Smooth muscle cell (in vitro differentiated cells): ENCODE measurements around the gene NTRK3. TPM values are rescaled to one million over a fixed set of nuclear protein-coding genes. Genes with fewer than 3 reads are reported as not detected.
"Not testable (repeated sequence)": the region's sequence is repeated elsewhere in the genome, so short reads cannot be mapped to it uniquely, and the experiment has no call there.

Source experiments
- DNase-seq: peaks from one replicate; lab custom pipeline; 2025; ENCODE audit not compliant: unreplicated experiment; lab: John Stamatoyannopoulos, UW
- H2AFZ ChIP-seq: fragments of 200-600 bp; sonication (generic); 2 replicates; pipeline ENCODE4 v1.6.0; 2016; ENCODE audit warnings: antibody characterized with exemption, low read depth, mild to moderate bottlenecking
- H3F3A ChIP-seq: fragments of 200-600 bp; sonication (generic); 2 replicates; pipeline ENCODE4 v1.6.0; 2017; ENCODE audit warnings: antibody characterized with exemption, low read depth
- H3K27ac ChIP-seq: fragments of 200-600 bp; sonication (generic); 2 replicates; pipeline ENCODE4 v1.5.1; 2016; ENCODE audit warnings: low read depth, mild to moderate bottlenecking
- H3K27me3 ChIP-seq: fragments of 200-600 bp; sonication (generic); 2 replicates; pipeline ENCODE4 v1.6.1; 2016; ENCODE audit warnings: low read depth, mild to moderate bottlenecking
- H3K36me3 ChIP-seq: fragments of 200-600 bp; sonication (generic); 2 replicates; pipeline ENCODE4 v1.5.1; 2016; ENCODE audit warnings: low read depth
- H3K4me1 ChIP-seq: fragments of 200-600 bp; sonication (generic); 2 replicates; pipeline ENCODE4 v1.5.1; 2016; ENCODE audit warnings: low read depth
- H3K4me2 ChIP-seq: fragments of 200-600 bp; sonication (generic); 2 replicates; pipeline ENCODE4 v1.6.0; 2016; ENCODE audit warnings: mild to moderate bottlenecking
- H3K4me3 ChIP-seq: fragments of 200-600 bp; sonication (generic); 2 replicates; pipeline ENCODE4 v1.5.1; 2016; ENCODE audit warnings: mild to moderate bottlenecking
- H3K79me2 ChIP-seq: fragments of 200-600 bp; sonication (generic); 2 replicates; pipeline ENCODE4 v1.6.0; 2016; ENCODE audit warnings: low read depth, mild to moderate bottlenecking
- H3K9ac ChIP-seq: fragments of 200-600 bp; sonication (generic); 2 replicates; pipeline ENCODE4 v1.6.0; 2016; ENCODE audit warnings: low read depth
- H3K9me3 ChIP-seq: fragments of 200-600 bp; sonication (generic); replicated peaks from 2 replicates; pipeline ENCODE4 v1.5.1; 2016; ENCODE audit warnings: low read depth
- H4K20me1 ChIP-seq: fragments of 200-600 bp; sonication (generic); 2 replicates; pipeline ENCODE4 v1.6.0; 2016; ENCODE audit warnings: low read depth
- CTCF ChIP-seq: fragments of 200-600 bp; sonication (generic); IDR thresholded peaks from 2 replicates; pipeline ENCODE4 v1.5.1; 2017; ENCODE audit warnings: borderline replicate concordance, mild to moderate bottlenecking, antibody characterized with exemption; ENCODE audit not compliant: insufficient read depth, poor library complexity, severe bottlenecking
- WGBS: methylation state at CpG from one replicate; pipeline ENCODE4 v1.1.7; 2016; ENCODE audit warnings: low lambda C conversion rate; 5-methylcytosine and 5-hydroxymethylcytosine counted together
- polyA plus RNA-seq: library from polyadenylated mRNA; unstranded; fragments of >200 nt; fragmentation: Nextera tagmentation; extraction: Ambion mirVana; gene quantifications from 2 replicates; pipeline ENCODE4 v1.2.1, GENCODE V29; 2016
- total RNA-seq: library from RNA; depleted of rRNA; stranded (reverse); fragments of >200 nt; gene quantifications from 2 replicates; pipeline ENCODE4 v1.2.3, GENCODE V29; 2014

Gene NTRK3
- total and polyA plus RNA-seq, 2 experiments from 2014 or later, result 3.3 to 3.5 TPM

- 69% methylated on average over 1 of the region's 1 CpG for WGBS
- H3K9ac ChIP-seq, result no peak overlapping the region
- no peak for DNase-seq
Measured at GRCh38 chr15:88040516-88040915, 216.0 kb downstream of the NTRK3 start.

GRCh38 chr15:88038261-88038660 is 218.3 kb downstream of the NTRK3 start:
- H3K36me3 ChIP-seq, result no peaks in the 10 kb centered on the region
- DNase-seq, result no peak
- no peak overlapping the region for H2AFZ ChIP-seq
- no peaks in the 10 kb centered on the region for H3K27me3 ChIP-seq
- no peaks in the 10 kb centered on the region for H3F3A ChIP-seq
- WGBS, result 75% methylated on average over 4 of the region's 4 CpGs
- no peak overlapping the region for H3K9ac ChIP-seq
- H3K79me2 ChIP-seq, result no peaks in the 10 kb centered on the region
- H3K4me3 ChIP-seq, result no peak overlapping the region
- no peaks in the 10 kb centered on the region for H4K20me1 ChIP-seq
- no peak for TF ChIP-seq CTCF
- no peak overlapping the region for H3K4me2 ChIP-seq
- no peak overlapping the region for H3K27ac ChIP-seq
- H3K4me1 ChIP-seq, result peaks cover 6% of the 10 kb centered on the region
- H3K9me3 ChIP-seq, result no peaks in the 10 kb centered on the region

More at GRCh38 chr15:88040516-88040915, 216.0 kb downstream of the NTRK3 start:
- no peaks in the 10 kb centered on the region for H3K79me2 ChIP-seq
- no peak overlapping the region for H3K27ac ChIP-seq
- no peak overlapping the region for H3K4me3 ChIP-seq
- H2AFZ ChIP-seq, result no peak overlapping the region
- no peaks in the 10 kb centered on the region for H3K9me3 ChIP-seq
- H3K27me3 ChIP-seq, result no peaks in the 10 kb centered on the region
- no peaks in the 10 kb centered on the region for H4K20me1 ChIP-seq
- no peak for TF ChIP-seq CTCF
- peaks cover 6% of the 10 kb centered on the region for H3K4me1 ChIP-seq
- no peak overlapping the region for H3K4me2 ChIP-seq
- no peaks in the 10 kb centered on the region for H3F3A ChIP-seq
- no peaks in the 10 kb centered on the region for H3K36me3 ChIP-seq

- peak overlapping the region; percentile 64 for H2AFZ ChIP-seq
- no peaks in the 10 kb centered on the region for H3K36me3 ChIP-seq
- H3K79me2 ChIP-seq, result no peaks in the 10 kb centered on the region
- H3K9ac ChIP-seq, result no peak overlapping the region
- no peaks in the 10 kb centered on the region for H3F3A ChIP-seq
- H3K27ac ChIP-seq, result no peak overlapping the region
- H3K4me2 ChIP-seq, result peak overlapping the region; percentile 58
- peaks cover 6% of the 10 kb centered on the region for H3K4me1 ChIP-seq
- no peaks in the 10 kb centered on the region for H3K27me3 ChIP-seq
- H3K4me3 ChIP-seq, result no peak overlapping the region
- 26% methylated on average over 9 of the region's 9 CpGs for whole genome bisulfite sequencing
- no peak for DNase-seq
- H3K9me3 ChIP-seq, result no peaks in the 10 kb centered on the region
- no peak for TF ChIP-seq CTCF
- H4K20me1 ChIP-seq, result no peaks in the 10 kb centered on the region
Measured at GRCh38 chr15:88036154-88036839, 220.2 kb downstream of the NTRK3 start.

- H3K9ac ChIP-seq, result no peak overlapping the region
- WGBS, result 83% methylated on average over 5 of the region's 5 CpGs
- H3K27me3 ChIP-seq, result no peaks in the 10 kb centered on the region
- no peak overlapping the region for H3K4me2 ChIP-seq
- no peaks in the 10 kb centered on the region for H3K9me3 ChIP-seq
- DNase-seq, result no peak
- H3K4me3 ChIP-seq, result no peak overlapping the region
- no peak overlapping the region for H3K27ac ChIP-seq
- no peaks in the 10 kb centered on the region for H3K36me3 ChIP-seq
- no peaks in the 10 kb centered on the region for H3F3A ChIP-seq
- no peak for TF ChIP-seq CTCF
- H4K20me1 ChIP-seq, result no peaks in the 10 kb centered on the region
- H2AFZ ChIP-seq, result no peak overlapping the region
- H3K79me2 ChIP-seq, result no peaks in the 10 kb centered on the region
- H3K4me1 ChIP-seq, result peaks cover 6% of the 10 kb centered on the region
Measured at GRCh38 chr15:88035381-88035780, 221.2 kb downstream of the NTRK3 start.

- 84% methylated on average over 5 of the region's 5 CpGs for WGBS
- H3K27ac ChIP-seq, H2AFZ ChIP-seq, H3K4me2 ChIP-seq, H3F3A ChIP-seq, H3K79me2 ChIP-seq, H3K27me3 ChIP-seq, H3K9ac ChIP-seq, H3K9me3 ChIP-seq, DNase-seq, H3K36me3 ChIP-seq, H4K20me1 ChIP-seq, H3K4me3 ChIP-seq: not testable (repeated sequence)
- H3K4me1 ChIP-seq, result peaks cover 21% of the 10 kb centered on the region
Measured at GRCh38 chr15:88033421-88033820, 223.1 kb downstream of the NTRK3 start.
